Left ventricle myocardium superior (tissue), 1 donor: ENCODE data around the gene METTL1. TPM values are rescaled to one million over a fixed set of nuclear protein-coding genes. Genes with fewer than 3 reads are reported as not detected.

Experiments
- ATAC-seq: fragments of 200-7000 bp; cut with Tn5 transposase; one replicate; pipeline ENCODE4 v1.9.1; 2020; ENCODE audit warnings: mild to moderate bottlenecking, moderate library complexity
- DNase-seq: peaks from one replicate; pipeline ENCODE4 v3.0.0-alpha.2; 2020
- intact Hi-C: fragments of 100-400 bp; cut with micrococcal nuclease; formaldehyde crosslinking; loops from one replicate; pipeline ENCODE4 v1.11.0; 2022
- total RNA-seq: library from RNA; stranded (reverse); fragmentation: NEBNext Ultra II Directional; extraction: Animal tissue kit (Norgen Biotek cat#: 25700); gene quantifications from one replicate; pipeline ENCODE4 v1.2.1, GENCODE V29; 2021
- donor health status: DM: no; HTN: yes; CAD: no; lungs with severe emphysema.

Gene METTL1
- total RNA-seq, 1 donor from 2014 or later = 7.5 TPM

DNA sequence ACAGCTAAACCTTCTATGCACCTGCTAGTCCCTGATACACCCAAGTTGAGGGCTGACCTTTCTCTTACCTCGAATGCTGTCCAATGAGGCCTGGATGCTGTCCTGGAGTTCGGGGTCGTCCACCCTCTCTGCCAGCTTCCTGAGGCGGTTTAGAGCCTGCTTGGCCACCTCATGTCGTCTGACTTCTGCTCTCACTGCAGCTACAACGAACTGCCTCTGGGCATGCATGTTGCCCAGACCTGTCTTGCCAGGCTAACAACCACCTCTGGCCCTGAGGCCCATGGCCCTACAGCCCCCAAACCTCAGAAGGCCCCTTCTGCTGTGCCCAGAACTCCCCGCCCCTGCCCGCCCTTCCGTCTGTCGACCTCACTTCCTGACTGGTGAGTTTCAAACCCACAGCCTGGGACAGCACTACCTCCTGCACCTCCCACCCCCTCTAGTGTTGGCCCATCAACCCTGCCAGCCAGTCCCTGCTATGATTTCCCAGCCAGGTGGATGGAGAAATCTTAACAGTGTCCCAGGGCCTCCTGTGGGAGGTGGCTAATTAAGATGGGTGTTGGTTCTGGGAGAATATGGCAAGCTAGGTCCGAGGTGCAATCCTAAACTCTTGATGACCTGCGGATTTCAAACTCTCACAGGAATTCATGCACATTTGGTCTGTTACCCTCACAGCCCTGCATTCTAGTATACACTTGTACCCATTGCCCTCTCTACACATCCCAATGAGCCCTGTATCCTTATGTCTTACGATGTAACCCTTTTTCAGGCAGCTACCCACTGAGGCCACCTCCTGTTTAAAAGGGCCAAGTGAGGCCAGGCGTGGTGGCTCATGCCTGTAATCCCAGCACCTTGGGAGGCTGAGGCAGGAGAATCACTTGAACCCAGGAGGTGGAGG is 29.8 kb downstream of the METTL1 start:
- no peak for ATAC-seq
- DNase-seq = no peak

DNA sequence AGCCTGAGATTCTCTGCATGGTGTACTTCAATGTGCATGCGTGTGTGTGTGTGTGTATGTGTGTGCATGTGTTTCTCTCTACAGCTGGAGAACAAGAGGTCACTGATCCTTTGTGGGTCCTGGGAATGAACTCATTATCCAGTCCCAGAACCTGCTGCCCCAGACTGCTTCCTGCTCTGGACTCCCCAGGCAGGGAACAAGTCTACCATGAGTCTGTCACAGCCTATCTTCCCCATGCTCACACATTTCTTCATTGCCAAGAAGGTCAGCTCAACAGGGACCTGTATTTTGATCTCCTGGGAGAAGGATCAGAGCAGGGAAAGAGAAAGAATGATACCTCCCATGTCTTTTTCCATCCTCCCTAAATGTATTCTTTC is 30.5 kb downstream of the METTL1 start:
- peak; percentile 4 for ATAC-seq
- DNase-seq = no peak
- intact Hi-C loops = no loop called here

More for the DNA sequence above, 29.8 kb downstream of the METTL1 start:
- intact Hi-C loops = no loop called here

DNA sequence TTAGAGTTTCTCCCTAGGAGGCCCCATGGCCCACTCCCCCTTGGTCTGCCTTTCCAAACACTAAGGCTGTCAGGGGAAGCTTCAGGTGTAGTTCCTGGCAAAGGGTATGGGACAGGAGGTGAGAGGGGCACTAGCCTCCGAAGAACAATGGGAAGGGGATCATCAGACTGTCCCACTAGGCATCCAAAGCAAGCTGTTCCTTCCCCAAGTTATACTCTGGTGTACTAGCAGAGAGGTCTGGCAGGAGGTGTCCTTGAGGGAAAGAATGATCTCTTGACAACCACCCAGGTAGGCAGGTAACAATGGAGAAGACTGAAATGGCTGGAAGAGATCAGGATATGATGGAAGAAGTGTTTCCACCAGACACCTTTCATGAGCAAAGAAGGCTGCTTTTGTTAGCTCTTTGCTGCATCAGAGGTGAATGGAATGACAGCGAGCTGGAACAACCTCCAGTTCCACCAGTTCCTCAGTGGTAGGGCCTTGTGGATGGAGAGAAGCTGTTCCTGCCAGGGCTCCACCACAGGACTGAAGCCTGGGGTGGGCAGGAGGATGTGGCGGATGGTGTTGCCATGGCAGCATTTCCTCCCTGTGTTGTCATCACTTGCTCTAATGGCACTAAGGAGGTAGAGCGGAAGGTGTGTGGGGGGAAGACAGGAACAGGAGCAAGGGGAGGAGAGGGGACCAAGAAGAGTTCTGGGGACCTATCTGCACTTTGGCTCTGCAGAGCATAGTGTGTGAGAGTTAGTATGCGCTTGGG is 31.1 kb downstream of the METTL1 start:
- intact Hi-C loops = no loop called here
- ATAC-seq (no peak), DNase-seq (no peak)

DNA sequence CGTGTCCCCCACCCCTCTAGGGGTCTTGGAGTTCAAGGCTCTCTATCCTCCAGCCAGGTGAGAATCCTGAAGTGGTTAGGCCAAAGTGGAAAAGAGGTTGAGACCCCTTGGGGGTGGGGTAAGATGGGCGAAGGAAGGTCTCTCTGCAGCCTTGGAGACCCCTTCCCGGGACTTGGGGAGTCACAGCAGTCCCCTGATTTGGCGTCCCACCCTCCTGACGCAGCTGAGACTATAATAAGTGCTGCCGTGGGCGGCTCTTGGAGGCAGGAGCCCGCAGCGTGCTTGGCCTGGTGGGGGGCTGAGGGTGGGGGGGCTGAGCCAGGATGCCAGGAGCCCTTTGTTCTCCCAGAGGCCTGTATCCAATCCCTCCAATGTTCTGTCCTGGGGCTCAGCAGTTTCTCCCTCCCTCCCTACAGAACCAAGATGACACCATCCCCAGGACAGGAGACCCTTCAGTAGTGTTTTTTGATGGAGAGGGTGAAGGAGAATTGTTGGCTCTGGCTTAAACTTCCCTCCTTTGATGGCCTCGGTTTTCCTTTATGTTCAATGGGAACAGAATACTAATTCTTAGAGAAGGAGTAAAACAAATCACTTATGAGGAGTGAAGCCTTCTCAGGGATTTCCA is 31.9 kb downstream of the METTL1 start:
- intact Hi-C loops = no loop called here
- ATAC-seq (no peak), DNase-seq (no peak)

DNA sequence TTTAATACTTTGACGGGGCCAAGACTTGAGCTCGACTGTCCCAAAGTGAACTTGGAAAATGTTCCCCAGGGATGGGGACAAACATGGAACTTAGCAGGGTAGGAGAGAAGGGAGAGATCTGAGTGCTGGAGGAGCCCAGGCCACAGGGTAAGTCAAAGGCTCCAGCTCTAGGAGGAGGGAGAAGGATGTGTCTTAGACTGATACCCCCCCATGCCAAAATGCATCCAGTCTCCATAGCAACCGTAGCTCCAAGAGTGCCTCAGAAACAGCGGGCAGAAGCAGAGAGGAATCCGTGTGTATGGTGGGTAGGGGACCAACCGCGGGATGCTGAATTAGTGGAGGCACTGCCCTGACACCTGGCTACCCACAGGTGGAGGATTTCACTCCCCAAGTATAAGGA is 32.5 kb downstream of the METTL1 start:
- intact Hi-C loops = no loop called here
- ATAC-seq (no peak), DNase-seq (no peak)

DNA sequence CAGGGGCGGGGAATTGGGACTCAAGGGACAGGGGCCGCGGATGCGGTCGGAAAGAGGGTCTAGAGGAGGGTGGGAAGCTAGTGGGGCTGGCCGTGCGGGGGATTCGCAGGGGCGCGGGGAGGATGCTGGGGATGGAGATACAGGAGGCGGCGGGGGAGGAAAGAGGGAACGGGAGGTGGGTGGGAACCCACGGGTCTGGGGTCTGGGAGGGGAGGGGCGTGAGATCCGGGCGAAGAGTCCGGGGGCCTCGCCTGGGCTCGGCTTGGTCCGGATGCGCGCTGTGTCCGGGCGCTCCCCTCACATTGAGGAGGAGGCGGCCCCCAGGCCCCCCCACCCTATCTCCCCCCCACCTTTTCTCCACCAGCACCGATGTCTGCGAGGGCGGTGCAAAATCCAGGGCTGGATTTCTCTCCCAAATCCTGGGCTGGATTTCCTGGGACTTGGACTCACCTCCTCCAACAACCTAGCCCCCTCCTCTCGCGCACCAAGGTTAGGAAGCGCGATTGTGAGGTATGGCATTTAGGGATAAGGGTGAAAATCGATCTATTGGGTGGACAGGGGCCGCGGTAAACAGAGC is 33.2 kb downstream of the METTL1 start, which contains the start of gene AGAP2:
AGAP2 (minus strand) TSS at position 82 of the 577 bp plus-strand sequence. CDS start 496 bp downstream, outside the sequence.
- DNase-seq (no peak), ATAC-seq (no peak)
- intact Hi-C loops = no loop called here

DNA sequence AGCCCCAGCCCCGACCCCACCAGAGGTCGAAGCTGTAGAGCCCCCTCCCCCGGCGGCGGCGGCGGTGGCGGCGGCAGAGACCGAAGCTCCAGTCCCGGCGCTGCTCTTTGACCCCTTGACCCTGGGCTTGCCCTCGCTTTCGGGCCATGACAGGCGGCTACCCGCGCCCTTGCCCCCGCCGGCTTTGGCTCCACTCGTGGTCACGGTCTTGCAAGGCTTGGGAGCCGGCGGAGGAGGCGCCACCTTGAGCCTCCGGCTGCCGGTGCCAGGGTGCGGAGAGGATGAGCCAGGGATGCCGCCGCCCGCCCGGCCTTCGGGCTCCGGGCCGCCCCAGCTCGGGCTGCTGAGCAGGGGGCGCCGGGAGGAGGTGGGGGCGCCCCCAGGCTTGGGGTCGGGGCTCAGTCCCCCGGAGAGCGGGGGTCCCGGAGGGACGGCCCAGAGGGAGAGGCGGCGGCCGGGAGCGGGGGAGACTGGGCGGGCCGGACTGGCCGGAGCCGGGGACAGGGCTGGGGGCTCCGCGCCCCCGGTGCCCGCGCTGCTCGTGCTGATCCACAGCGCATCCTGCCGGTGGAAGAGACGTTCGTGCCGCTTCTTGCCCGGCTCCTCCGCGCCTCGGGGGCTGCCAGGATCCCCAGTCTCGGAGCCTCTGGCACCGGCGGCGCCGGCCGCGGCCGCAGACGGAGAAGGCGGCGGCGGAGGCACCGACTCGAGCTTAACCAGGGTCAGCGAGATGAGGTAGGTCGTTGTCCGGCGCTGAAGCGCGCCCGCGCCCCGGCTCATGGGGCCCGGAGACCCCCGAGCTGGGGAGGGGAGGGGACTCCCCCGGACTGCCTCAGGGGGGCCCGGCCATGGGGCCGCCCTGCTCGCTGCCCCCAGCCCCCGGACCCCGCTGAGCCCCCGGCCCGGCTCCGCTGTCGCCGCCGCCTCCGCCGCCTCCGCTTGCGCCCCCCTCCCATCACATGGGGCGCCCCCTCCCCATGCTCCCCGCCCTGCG is 34.1 kb downstream of the METTL1 start:
- DNase-seq (no peak), ATAC-seq (no peak)
- intact Hi-C loops = no loop called here

DNA sequence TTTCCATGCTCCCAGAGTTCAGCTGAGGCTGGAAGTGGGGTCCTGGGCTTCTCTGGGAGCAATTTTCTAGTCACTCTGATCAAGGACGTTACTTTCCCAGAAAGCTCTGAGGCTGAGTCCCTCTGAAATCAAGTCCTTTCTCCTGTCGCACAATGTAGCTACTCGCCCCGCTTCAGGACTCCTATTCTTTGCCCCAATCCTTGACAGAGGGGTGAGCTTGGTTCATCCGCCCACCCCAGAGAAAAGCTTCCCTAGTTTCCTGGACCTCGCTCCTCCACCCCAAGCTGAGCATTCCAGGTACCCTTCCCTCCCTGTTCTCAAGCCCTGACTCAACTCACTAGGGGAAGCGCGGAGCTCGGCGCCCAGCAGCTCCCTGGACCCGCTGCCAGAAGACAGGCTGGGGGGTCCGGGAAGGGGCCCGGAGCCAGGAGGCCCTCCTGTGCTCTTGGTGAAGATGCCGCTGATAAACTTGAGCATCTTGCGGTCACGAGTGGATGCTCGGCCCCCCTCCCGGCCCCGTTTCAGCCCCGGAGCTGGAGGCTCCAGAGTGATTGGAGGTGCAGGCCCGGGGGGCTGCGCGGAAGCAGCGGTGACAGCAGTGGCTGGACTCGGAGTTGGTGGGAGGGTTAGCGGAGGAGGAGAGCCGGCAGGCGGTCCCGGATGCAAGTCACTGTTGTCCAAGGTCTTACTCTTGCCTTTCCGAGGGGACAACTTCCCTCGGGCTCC is 35.0 kb downstream of the METTL1 start:
- intact Hi-C loops = no loop called here

DNA sequence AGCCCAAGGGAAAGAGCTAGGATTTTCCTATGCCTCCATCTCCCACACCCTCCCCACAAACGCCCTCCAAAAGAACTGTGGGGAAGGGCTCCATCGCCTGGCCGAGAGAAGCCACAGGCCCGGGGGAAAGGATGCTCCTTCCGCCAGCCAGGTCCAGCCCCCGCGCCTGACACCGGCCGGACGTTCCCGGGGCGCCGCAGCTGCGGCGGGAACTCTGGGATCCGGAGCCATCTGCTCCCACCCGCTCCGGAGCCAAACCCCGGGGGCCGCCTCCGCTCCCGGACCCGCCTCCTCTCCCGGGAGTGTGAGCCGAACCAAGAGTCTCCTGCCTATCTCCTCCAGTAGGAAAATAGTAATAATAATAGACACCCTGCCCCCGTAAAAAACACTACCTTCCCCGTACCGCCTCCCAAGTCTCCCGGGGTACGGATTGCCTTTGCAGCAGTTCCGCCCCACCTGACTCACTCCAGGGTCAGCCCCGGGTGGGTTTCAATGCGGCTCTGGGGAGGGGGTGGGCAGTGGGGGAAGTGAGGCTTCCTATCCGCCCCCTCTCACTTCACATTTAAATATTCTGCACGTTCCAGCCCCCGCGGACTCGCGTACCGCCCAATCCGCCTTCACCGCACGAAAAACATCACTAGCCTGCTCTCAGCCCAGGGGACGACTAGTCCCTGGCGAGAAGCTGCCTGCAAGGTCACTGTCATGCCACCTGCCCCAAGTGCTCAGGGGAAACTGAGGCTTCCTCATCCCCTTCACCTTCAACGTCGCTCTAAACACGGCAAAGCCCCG is 35.8 kb downstream of the METTL1 start:
- DNase-seq (peak; percentile 63), ATAC-seq (peak; percentile 55)
- intact Hi-C loops = no loop called here

More for the DNA sequence above, 35.0 kb downstream of the METTL1 start:
- no peak for DNase-seq
- no peak for ATAC-seq

DNA sequence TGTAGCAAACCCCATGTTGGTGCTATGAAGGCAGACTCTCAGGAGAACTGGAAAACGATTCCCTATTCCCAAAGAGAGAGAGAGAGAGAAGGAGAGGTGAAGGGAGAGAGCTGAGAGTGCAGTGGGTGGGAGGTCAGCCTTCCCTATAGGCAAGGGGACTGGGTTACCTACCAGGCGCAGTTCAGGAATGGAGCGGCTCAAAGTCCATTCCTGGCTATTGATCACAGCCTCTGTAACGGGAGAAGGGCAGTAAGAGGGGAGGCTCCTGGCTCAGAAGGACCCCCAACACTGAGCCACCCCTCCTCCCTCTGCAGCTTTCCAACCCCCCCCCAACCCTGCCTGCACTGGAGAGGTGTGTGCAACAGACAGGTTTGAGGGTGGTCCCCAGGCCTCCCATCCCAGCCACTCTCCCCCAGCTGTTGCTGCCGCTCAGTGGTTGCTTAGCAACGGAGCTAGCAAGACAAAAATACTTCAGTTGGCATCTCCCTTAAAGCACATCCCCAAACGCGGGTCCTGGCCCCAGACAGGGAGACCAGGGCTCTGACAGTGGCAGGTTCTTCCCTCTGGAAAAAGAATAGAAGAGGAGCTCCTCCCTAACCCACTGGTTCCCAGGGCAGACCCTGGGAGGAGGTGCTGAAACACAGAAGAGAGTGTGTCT is 36.6 kb downstream of the METTL1 start:
- intact Hi-C loops = no loop called here
- ATAC-seq = no peak

DNA sequence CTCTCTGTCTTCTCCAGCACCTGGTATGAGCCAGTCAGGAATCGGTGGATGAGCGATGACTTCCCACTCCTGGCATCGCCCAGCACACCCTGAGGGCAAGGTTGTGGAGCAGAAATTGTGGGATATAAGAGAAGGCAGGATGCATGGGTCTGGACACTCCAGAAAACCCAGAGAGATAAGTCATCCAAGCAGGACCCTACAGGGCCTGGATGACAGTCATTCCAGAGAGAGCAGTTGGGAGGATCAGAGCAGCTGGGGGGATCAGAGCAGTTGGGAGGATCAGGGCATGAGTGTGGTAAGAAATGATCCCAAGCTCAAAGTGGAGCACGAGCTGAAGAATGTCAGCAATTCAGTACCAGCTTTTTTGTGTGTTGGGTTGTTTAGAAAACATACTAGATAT is 37.3 kb downstream of the METTL1 start:
- DNase-seq = no peak
- ATAC-seq = no peak
- intact Hi-C loops = no loop called here

More for the DNA sequence above, 36.6 kb downstream of the METTL1 start:
- DNase-seq = no peak

DNA sequence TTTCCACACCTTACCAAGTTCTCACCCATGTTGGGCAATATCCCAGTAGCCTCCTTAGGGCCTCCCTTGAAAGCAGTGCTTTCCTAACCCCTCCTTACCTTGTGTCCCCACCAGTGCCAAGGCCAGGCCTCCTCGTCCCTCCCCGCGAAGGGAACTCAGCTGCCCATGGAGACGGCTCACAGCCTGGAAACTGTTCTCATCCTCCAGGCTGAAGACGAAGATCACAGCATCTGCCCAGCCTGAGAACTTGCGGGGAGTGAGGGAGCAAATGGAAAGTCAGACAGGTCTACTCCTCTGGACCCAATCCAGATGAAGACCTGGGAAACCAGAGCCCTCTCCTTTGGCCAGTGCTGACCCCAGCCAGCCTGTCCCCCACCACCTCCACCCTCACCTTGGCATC is 38.0 kb downstream of the METTL1 start:
- ATAC-seq (no peak), DNase-seq (no peak)
- intact Hi-C loops = no loop called here

DNA sequence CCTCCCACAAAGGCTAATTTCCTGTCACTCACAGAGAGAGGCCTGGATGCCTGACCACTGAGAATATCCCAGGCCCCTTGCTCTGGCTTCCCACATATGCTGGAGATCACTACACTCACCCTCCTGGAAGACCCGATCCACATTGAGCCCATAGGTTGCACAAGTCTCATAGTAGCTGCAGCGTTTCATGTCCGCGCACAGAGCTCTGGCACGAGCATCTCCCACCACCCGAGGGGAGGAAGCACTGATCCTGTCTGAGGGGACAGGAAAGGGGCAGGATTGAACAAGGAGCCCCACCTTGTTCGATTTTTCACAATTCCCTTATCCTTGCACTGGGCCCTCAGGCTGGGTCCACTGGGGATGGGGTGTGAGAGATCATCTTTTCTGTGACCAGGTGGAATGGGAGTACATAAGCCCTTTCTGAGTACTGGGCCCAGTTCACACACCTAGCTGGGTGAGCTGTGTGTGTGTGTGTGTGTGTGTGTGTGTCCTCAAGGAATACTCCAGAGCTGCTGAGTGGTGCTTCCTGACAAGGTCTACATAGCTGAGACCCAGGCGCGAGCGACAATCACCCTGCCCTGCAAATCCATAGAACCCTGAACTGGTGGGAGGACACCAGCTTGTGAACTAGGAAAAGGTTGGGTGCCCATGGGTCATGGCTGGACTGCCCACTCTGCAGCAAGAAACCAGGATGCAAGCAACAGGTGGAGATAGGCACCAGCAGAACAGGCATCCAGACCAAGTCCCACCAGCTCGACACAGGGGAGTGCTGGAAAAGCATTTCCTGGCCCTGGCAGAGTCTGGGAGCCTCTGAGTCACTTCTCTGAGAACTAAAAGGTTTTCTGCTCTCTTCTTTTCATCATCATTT is 38.9 kb downstream of the METTL1 start:
- DNase-seq = no peak
- no peak for ATAC-seq
- intact Hi-C loops = no loop called here

DNA sequence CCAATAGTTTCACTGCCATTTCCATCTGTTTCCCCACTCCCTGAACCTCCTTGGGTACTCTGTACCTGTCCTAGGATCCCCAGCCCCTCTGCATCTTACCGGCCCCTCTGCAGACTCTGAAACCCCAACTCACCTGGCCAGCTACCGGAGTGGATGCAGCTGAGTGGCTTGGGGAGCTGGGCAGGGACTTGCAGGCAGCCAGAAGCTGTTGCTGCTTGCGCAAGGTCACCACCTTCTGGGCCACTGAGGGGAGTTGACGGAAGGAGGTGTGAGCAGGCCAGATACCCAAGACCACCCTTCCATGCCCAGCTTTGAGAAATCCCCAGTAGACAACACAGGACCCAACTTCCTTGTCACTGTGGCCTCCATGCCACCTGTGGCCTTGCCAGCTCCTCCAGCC is 39.6 kb downstream of the METTL1 start:
- intact Hi-C loops = no loop called here
- no peak for DNase-seq
- no peak for ATAC-seq

DNA sequence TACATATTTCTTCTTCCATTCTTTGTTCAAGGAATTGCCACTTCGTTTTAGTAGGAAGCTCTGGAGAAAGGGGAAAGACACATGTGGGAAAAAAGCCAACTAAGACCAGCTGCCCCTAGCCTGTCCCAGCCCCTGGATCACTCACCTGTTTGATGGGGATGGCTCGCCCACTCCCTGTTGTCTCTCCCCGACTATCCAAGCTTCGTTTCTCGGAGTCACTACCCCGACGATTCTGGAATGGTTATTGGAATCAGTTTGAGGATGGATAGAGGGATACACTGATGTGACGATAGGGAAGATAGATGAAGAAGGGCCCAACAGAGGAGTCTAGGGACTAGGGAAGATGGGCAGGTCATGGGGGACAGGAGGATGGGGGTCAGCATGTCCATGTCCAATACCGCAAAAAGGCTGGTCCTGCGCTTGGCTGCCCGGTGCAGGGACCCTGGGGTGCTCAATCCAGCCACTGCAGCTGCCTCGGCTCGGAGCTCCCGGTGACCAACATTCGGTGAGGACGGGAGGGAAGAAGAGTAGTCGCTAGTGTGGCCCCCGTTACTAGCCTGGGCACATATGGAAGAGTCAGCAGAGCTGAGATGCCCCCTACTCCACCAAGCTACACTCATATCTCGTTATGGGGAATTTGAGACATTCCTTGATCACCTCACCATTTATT is 40.4 kb downstream of the METTL1 start:
- intact Hi-C loops = no loop called here
- DNase-seq = no peak
- ATAC-seq = no peak
